MCF 10A (cell line): ENCODE data around the gene ZNF83. TPM values are rescaled to one million over a fixed set of nuclear protein-coding genes. Genes with fewer than 3 reads are reported as not detected.

ENCODE experiments used
- BruUV-seq: library from RNA; stranded (reverse); fragments of 400-500 nt; replicated peaks from 2 replicates; lab custom pipeline; 2021; lab: Mats Ljungman, UMichigan
- CTCF ChIA-PET: fragments of 300-600 bp; sonication (Branson Sonifier 250); formaldehyde crosslinking; extraction: SDS; loops from one replicate; lab custom pipeline; 2021; ENCODE audit warnings: antibody characterized with exemption, inconsistent platforms; lab: Yijun Ruan, JAX
- POLR2A ChIA-PET: fragments of 300-600, 350-650 bp; sonication (Branson Sonifier 250); formaldehyde crosslinking; extraction: SDS; loops from one replicate; lab custom pipeline; 2020; ENCODE audit warnings: antibody characterized with exemption, inconsistent platforms; lab: Yijun Ruan, JAX
- DNase-seq: peaks from one replicate; pipeline ENCODE4 v3.0.0-alpha.2; 2018; ENCODE audit not compliant: unreplicated experiment
- H3K27ac Mint-ChIP-seq: one replicate; pipeline ENCODE4 v1.8.0; 2022; ENCODE audit warnings: mild to moderate bottlenecking, low read depth, mixed read lengths; ENCODE audit not compliant: unreplicated experiment
- H3K27me3 Mint-ChIP-seq: one replicate; pipeline ENCODE4 v1.8.0; 2022; ENCODE audit warnings: mixed read lengths; ENCODE audit not compliant: insufficient read depth, unreplicated experiment
- H3K36me3 Mint-ChIP-seq: one replicate; pipeline ENCODE4 v1.8.0; 2022; ENCODE audit warnings: mild to moderate bottlenecking, moderate library complexity, mixed read lengths; ENCODE audit not compliant: insufficient read depth, unreplicated experiment
- H3K4me1 Mint-ChIP-seq: one replicate; pipeline ENCODE4 v1.8.0; 2022; ENCODE audit warnings: mixed read lengths; ENCODE audit not compliant: insufficient read depth, unreplicated experiment
- H3K4me3 Mint-ChIP-seq: one replicate; pipeline ENCODE4 v1.8.0; 2022; ENCODE audit warnings: mild to moderate bottlenecking, moderate library complexity, mixed read lengths; ENCODE audit not compliant: unreplicated experiment
- H3K9me3 Mint-ChIP-seq: one replicate; pipeline ENCODE4 v1.8.0; 2022; ENCODE audit warnings: mixed read lengths; ENCODE audit not compliant: unreplicated experiment
- CTCF ChIP-seq: fragments of 200-600 bp; IDR thresholded peaks from one replicate; pipeline ENCODE4 v1.8.0; 2022; ENCODE audit warnings: antibody characterized with exemption, mild to moderate bottlenecking; ENCODE audit not compliant: unreplicated experiment
- intact Hi-C: fragments of 100-400 bp; cut with micrococcal nuclease; formaldehyde crosslinking; loops from 2 replicates; pipeline ENCODE4 v1.14.1; 2022
- total RNA-seq: library from RNA; stranded (reverse); gene quantifications from 2 replicates; pipeline ENCODE4 v1.2.3, GENCODE V29; 2022

The ZNF83 gene
- total RNA-seq, 1 experiment from 2014 or later: 58.9 TPM

GRCh38 chr19:52648336-52649016 lies 10.3 kb upstream of the ZNF83 start:
- no peak for TF ChIP-seq CTCF
- Mint-ChIP-seq H3K36me3 (peaks cover 35% of the 10 kb centered on the region), H3K9me3 (peaks cover 25% of the 10 kb centered on the region), H3K27me3 (no peaks in the 10 kb centered on the region), H3K4me1 (no peaks in the 10 kb centered on the region), H3K4me3 (no peak overlapping the region), H3K27ac (no peak overlapping the region)
- ChIA-PET POLR2A (interaction anchor here (2.4 kb wide), 1 partner anchor 11 kb away, joined by 10 read pairs; no protein-coding TSS in a partner anchor), CTCF (interaction anchor here (0.6 to 1.2 kb wide), 5 partner anchors 10 to 1148 kb away, joined by 3 to 4 read pairs (median 4); no protein-coding TSS in a partner anchor)
- intact Hi-C loops: no loop called here
- no peak for DNase-seq
- BruUV-seq: no TSS peak

- Mint-ChIP-seq H3K4me1 (no peaks in the 10 kb centered on the region), H3K27ac (no peak overlapping the region), H3K9me3 (peaks cover 23% of the 10 kb centered on the region), H3K27me3 (no peaks in the 10 kb centered on the region), H3K4me3 (no peak overlapping the region), H3K36me3 (peaks cover 18% of the 10 kb centered on the region)
- no TSS peak for BruUV-seq
- no peak for TF ChIP-seq CTCF
- ChIA-PET POLR2A (interaction anchor here (2.4 kb wide), 1 partner anchor 13 kb away, joined by 10 read pairs; no protein-coding TSS in a partner anchor), CTCF (interaction anchor here (0.7 kb wide), 1 partner anchor 43 kb away, joined by 3 read pairs; no protein-coding TSS in a partner anchor)
- DNase-seq: peak; percentile 8
- intact Hi-C loops: no loop called here
Observed at GRCh38 chr19:52646571-52647217, 8.5 kb upstream of the ZNF83 start.

GRCh38 chr19:52640916-52641315 lies 2.8 kb upstream of the ZNF83 start:
- CTCF ChIA-PET: interaction anchor here (1.0 kb wide), 1 partner anchor 10 kb away, joined by 3 read pairs; no protein-coding TSS in a partner anchor
- Mint-ChIP-seq H3K27ac (no peak overlapping the region), H3K9me3 (peaks cover 7% of the 10 kb centered on the region), H3K4me3 (no peak overlapping the region), H3K36me3 (peaks cover 24% of the 10 kb centered on the region), H3K4me1 (peaks cover 10% of the 10 kb centered on the region), H3K27me3 (no peaks in the 10 kb centered on the region)
- no TSS peak for BruUV-seq
- no peak for TF ChIP-seq CTCF
- DNase-seq: no peak
- intact Hi-C loops: no loop called here
- POLR2A ChIA-PET: no interaction called here

GRCh38 chr19:52639996-52640395 lies 1.8 kb upstream of the ZNF83 start:
- TF ChIP-seq CTCF: no peak
- Mint-ChIP-seq H3K27me3 (no peaks in the 10 kb centered on the region), H3K27ac (no peak overlapping the region), H3K4me1 (peaks cover 10% of the 10 kb centered on the region), H3K4me3 (peak overlapping the region; percentile 4), H3K9me3 (peaks cover 7% of the 10 kb centered on the region), H3K36me3 (peaks cover 24% of the 10 kb centered on the region)
- POLR2A ChIA-PET: interaction anchor here (0.7 to 2.7 kb wide), 4 partner anchors 10 to 975 kb away, joined by 3 to 8 read pairs (median 4); no protein-coding TSS in a partner anchor
- no TSS peak for BruUV-seq
- no peak for DNase-seq
- intact Hi-C loops: no loop called here
- CTCF ChIA-PET: no interaction called here
